Neural crest cell (in vitro differentiated cells): Measurements from ENCODE around the gene AP1M1. TPM values are rescaled to one million over a fixed set of nuclear protein-coding genes. Genes with fewer than 3 reads are reported as not detected.

Experiments used
- DNase-seq: peaks from one replicate; pipeline ENCODE4 v3.0.0; 2021; ENCODE audit warnings: low read depth, mixed read lengths, low spot score
- H3K27ac Mint-ChIP-seq: one replicate; pipeline ENCODE4 v1.8.0; 2021; ENCODE audit warnings: mild to moderate bottlenecking, mixed read lengths; ENCODE audit not compliant: unreplicated experiment
- H3K27me3 Mint-ChIP-seq: 2 replicates; pipeline ENCODE4 v1.8.0; 2021; ENCODE audit warnings: low read depth, mild to moderate bottlenecking, mixed read lengths
- H3K36me3 Mint-ChIP-seq: 2 replicates; pipeline ENCODE4 v1.8.0; 2021; ENCODE audit warnings: low read depth, mild to moderate bottlenecking, mixed read lengths
- H3K4me1 Mint-ChIP-seq: 2 replicates; pipeline ENCODE4 v1.8.0; 2021; ENCODE audit warnings: mixed read lengths
- H3K4me3 Mint-ChIP-seq: one replicate; pipeline ENCODE4 v1.8.0; 2021; ENCODE audit warnings: mild to moderate bottlenecking, mixed read lengths
- H3K9me3 Mint-ChIP-seq: 2 replicates; pipeline ENCODE4 v1.8.0; 2021; ENCODE audit warnings: mixed read lengths
- total RNA-seq: library from RNA; stranded (reverse); gene quantifications from 2 replicates; pipeline ENCODE4 v1.2.1, GENCODE V29; 2021
- TF ChIP-seq, protein P1 (sequence below): fragments of 200-600 bp; sonication (generic); conservative IDR thresholded peaks from 2 replicates; pipeline ENCODE4 v1.5.0; 2021; ENCODE audit warnings: antibody characterized with exemption, mild to moderate bottlenecking

AP1M1 gene
- total RNA-seq, 1 donor from 2014 or later, result 97.6 TPM

DNA sequence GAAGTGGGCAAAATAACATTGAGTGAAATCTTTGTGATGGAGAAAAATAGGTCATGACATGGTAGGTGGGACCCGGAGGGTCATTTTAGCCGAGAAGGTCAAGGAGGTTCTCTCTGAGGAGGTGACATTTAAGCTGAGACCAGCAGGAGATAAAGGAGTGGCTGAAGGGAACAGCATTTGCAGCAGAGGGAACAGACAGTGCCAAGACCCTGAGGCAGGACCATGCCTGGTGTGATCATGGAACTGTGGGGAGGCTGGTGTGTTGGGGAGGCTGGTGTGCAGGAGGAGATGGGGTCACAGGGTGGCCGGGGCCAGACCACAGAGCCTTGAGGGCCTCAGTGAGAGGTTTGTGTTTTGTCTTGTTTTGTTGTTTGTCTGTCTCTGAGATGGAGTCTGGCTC lies 67.5 kb downstream of the AP1M1 start:
- no peak overlapping the region for H3K27ac Mint-ChIP-seq
- H3K9me3 Mint-ChIP-seq, result no peaks in the 10 kb centered on the region
- peaks cover 2% of the 10 kb centered on the region for H3K27me3 Mint-ChIP-seq
- H3K4me3 Mint-ChIP-seq, result no peak overlapping the region
- TF ChIP-seq, protein P1, sequence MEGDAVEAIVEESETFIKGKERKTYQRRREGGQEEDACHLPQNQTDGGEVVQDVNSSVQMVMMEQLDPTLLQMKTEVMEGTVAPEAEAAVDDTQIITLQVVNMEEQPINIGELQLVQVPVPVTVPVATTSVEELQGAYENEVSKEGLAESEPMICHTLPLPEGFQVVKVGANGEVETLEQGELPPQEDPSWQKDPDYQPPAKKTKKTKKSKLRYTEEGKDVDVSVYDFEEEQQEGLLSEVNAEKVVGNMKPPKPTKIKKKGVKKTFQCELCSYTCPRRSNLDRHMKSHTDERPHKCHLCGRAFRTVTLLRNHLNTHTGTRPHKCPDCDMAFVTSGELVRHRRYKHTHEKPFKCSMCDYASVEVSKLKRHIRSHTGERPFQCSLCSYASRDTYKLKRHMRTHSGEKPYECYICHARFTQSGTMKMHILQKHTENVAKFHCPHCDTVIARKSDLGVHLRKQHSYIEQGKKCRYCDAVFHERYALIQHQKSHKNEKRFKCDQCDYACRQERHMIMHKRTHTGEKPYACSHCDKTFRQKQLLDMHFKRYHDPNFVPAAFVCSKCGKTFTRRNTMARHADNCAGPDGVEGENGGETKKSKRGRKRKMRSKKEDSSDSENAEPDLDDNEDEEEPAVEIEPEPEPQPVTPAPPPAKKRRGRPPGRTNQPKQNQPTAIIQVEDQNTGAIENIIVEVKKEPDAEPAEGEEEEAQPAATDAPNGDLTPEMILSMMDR, result no peak
- H3K36me3 Mint-ChIP-seq, result no peaks in the 10 kb centered on the region
- H3K4me1 Mint-ChIP-seq, result no peaks in the 10 kb centered on the region
- DNase-seq, result no peak

DNA sequence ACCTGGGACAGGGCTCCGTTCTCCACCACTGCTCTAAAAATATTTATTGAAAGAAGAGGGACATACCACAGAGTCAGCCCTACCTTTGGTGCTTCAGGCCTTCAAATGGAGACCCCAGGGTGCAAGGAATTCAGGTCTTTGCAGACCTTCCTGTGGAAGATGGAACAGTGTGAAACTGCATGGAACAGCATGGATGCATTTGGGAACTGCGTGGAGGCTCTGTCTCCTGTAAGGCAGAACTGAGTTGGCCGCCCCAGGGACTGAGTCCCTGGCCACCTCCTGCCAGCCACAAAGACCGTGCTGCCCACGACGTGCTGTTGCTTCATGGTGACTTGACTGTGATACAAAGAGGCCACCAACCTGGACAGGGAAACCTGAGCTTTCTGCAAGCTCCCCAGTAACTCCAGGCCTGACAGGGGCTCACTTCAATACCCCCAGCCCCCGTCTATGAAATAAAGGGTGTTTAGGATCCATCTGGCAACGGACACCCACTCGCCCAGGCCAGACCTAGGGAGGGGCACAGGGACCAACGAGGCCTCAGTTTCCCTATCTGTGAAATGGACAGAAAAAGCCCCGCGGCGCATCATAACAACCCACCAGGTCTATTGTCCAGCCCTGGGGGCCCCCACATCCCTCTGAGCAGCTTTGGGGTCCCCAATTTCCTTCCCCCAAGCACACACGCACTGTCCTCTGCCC lies 68.3 kb downstream of the AP1M1 start:
- H3K27me3 Mint-ChIP-seq, result peaks cover 2% of the 10 kb centered on the region
- no peak for DNase-seq
- no peak overlapping the region for H3K4me3 Mint-ChIP-seq
- H3K36me3 Mint-ChIP-seq, result no peaks in the 10 kb centered on the region
- TF ChIP-seq, protein P1, result no peak
- H3K9me3 Mint-ChIP-seq, result no peaks in the 10 kb centered on the region
- H3K4me1 Mint-ChIP-seq, result no peaks in the 10 kb centered on the region
- no peak overlapping the region for H3K27ac Mint-ChIP-seq

DNA sequence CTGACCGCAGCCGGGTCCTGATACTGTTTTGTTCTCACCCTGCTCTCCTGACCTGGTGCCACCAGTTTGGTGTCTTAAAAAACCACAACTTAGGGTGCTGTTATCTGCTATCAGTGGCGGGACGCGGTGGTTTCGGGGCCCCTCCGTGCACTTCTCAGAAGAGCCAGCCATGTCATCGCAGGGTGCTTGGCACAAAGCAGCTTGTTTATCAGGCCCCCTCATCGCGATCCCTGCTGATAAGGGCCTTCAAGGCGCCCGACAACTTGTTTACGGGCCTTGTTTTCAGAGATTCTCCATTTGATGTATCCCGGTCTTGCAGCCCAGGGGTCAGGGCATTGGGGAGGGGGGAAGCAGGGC lies 68.9 kb downstream of the AP1M1 start:
- no peak for DNase-seq
- no peaks in the 10 kb centered on the region for H3K27me3 Mint-ChIP-seq
- H3K4me1 Mint-ChIP-seq, result no peaks in the 10 kb centered on the region
- TF ChIP-seq, protein P1, result no peak
- no peak overlapping the region for H3K4me3 Mint-ChIP-seq
- H3K36me3 Mint-ChIP-seq, result no peaks in the 10 kb centered on the region
- H3K27ac Mint-ChIP-seq, result no peak overlapping the region
- no peaks in the 10 kb centered on the region for H3K9me3 Mint-ChIP-seq

DNA sequence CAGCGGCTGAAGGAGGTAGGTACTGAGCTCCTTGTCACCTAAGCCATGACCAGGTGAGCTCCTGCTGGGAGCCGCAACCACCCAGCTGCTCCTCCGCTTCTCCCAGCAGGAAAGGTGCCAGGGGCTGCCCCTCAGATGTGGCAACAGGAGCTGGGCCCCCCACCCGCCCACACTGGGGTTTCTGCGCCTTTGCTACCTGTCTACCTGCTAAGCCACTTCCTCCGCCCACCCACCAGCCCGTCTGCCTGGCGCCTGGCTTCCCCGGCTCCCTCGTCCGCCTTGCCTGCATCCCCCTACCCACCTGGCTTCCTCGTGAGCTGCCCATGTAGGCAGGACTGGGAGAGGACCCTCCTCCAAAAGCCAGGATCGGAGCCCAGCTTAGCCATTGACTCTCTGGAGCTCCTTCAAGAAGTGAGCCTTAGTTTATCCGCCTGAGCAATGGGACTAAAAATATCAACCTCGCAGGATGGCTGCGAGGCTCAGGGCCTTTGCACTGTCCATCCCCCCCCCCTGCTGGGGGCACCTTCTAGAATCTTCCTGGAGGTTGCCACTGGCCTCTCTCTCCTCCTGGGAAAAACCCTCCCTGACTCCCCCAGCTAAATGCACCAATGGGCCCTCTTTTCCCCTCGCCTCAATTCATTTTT lies 71.1 kb downstream of the AP1M1 start:
- no peak overlapping the region for H3K4me3 Mint-ChIP-seq
- DNase-seq, result no peak
- peaks cover 9% of the 10 kb centered on the region for H3K4me1 Mint-ChIP-seq
- no peaks in the 10 kb centered on the region for H3K27me3 Mint-ChIP-seq
- no peaks in the 10 kb centered on the region for H3K36me3 Mint-ChIP-seq
- TF ChIP-seq, protein P1, result no peak
- H3K27ac Mint-ChIP-seq, result no peak overlapping the region
- no peaks in the 10 kb centered on the region for H3K9me3 Mint-ChIP-seq

DNA sequence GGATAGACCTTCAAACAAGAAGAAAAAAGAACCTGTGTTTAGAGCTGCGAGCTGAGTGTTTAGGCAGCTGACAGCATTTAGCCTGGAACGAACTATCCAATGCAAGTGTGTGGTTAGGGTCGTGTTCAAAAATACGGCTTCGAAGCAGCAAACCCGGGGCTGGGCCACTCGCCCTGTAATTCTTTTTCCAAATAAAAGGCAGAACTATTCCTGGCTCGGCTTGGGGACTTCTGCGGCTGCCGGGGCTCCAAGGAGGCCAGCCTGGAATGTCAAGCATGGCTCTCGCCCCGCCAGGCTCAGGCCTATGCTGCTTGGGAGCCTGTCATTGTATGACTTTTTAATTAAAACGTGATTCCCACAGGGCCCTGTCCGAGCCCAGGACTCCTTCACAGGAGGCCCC lies 75.2 kb downstream of the AP1M1 start:
- H3K4me3 Mint-ChIP-seq, result no peak overlapping the region
- H3K9me3 Mint-ChIP-seq, result no peaks in the 10 kb centered on the region
- H3K27me3 Mint-ChIP-seq, result no peaks in the 10 kb centered on the region
- no peaks in the 10 kb centered on the region for H3K36me3 Mint-ChIP-seq
- H3K27ac Mint-ChIP-seq, result no peak overlapping the region
- TF ChIP-seq, protein P1, result no peak
- peaks cover 9% of the 10 kb centered on the region for H3K4me1 Mint-ChIP-seq
- DNase-seq, result peak; percentile 8
